ENCODE results near the gene PRDX5.

PRDX5 gene

GRCh38 chr11:64317961-64318765, at the start of gene PRDX5:
Gene PRDX5 (plus strand): TSS chr11:64318121. CDS start chr11:64318216, 95 bp downstream.
- DNase-seq: peak; percentile 87 to 93

- peak in 1 of 2 donors; percentile 79 for DNase-seq
Measured at GRCh38 chr11:64268893-64269539, 48.9 kb upstream of the PRDX5 start.

GRCh38 chr11:64269540-64270220, 48.2 kb upstream of the PRDX5 start:
- peak; percentile 95 to 97 for DNase-seq

GRCh38 chr11:64275031-64275800, 42.7 kb upstream of the PRDX5 start:
- DNase-seq: no peak

- DNase-seq: no peak
Measured at GRCh38 chr11:64275841-64276240, 42.1 kb upstream of the PRDX5 start.

GRCh38 chr11:64276653-64277431, 41.1 kb upstream of the PRDX5 start:
- DNase-seq: no peak

- no peak for DNase-seq
Measured at GRCh38 chr11:64278576-64279190, 39.2 kb upstream of the PRDX5 start.

- DNase-seq: no peak
Measured at GRCh38 chr11:64281957-64282770, 35.8 kb upstream of the PRDX5 start.

- no peak for DNase-seq
Measured at GRCh38 chr11:64283092-64283491, 34.8 kb upstream of the PRDX5 start.

GRCh38 chr11:64284048-64284961, 33.6 kb upstream of the PRDX5 start, which contains the start of gene BAD:
Gene BAD (minus strand): TSS chr11:64284665. CDS start chr11:64284368, 297 bp downstream.
- DNase-seq: peak; percentile 78 to 83

GRCh38 chr11:64284962-64285884, 32.7 kb upstream of the PRDX5 start, which contains the start of gene GPR137:
Gene GPR137 (plus strand): TSS chr11:64285848. CDS start chr11:64286525, 677 bp downstream.
- peak; percentile 54 to 98 for DNase-seq

GRCh38 chr11:64285885-64286800, 31.8 kb upstream of the PRDX5 start:
- no peak for DNase-seq

- DNase-seq: no peak
Measured at GRCh38 chr11:64286801-64287159, 31.1 kb upstream of the PRDX5 start.

- DNase-seq: no peak
Measured at GRCh38 chr11:64287676-64288352, 30.1 kb upstream of the PRDX5 start.

GRCh38 chr11:64288353-64288750, 29.6 kb upstream of the PRDX5 start:
- no peak for DNase-seq

- no peak for DNase-seq
Measured at GRCh38 chr11:64289002-64289564, 28.8 kb upstream of the PRDX5 start.

Measured in bone marrow (tissue), 2 donors.